KMS-11 (cell line): ENCODE data around the gene RASAL2.

Experiments used
- H2AFZ ChIP-seq: fragments of 200-600 bp; sonication (generic); 2 replicates; pipeline ENCODE4 v1.6.1; 2016; ENCODE audit warnings: antibody characterized with exemption, mixed run types, low read depth
- H3K27ac ChIP-seq: fragments of 200-600 bp; sonication (generic); 2 replicates; pipeline ENCODE4 v1.6.1; 2016; ENCODE audit warnings: mild to moderate bottlenecking, mixed run types
- H3K27me3 ChIP-seq: fragments of 200-600 bp; sonication (generic); 2 replicates; pipeline ENCODE4 v1.6.1; 2017; ENCODE audit warnings: mild to moderate bottlenecking, low read depth, mixed run types, moderate library complexity; ENCODE audit not compliant: insufficient read depth
- H3K36me3 ChIP-seq: fragments of 200-600 bp; sonication (generic); 2 replicates; pipeline ENCODE4 v1.6.1; 2017; ENCODE audit warnings: mild to moderate bottlenecking, mixed run types; ENCODE audit not compliant: insufficient read depth
- H3K4me1 ChIP-seq: fragments of 200-600 bp; sonication (generic); 2 replicates; pipeline ENCODE4 v1.6.1; 2016; ENCODE audit warnings: mild to moderate bottlenecking, low read depth, mixed run types; ENCODE audit not compliant: poor library complexity, severe bottlenecking
- H3K4me2 ChIP-seq: fragments of 200-600 bp; sonication (generic); 2 replicates; pipeline ENCODE4 v1.7.0; 2016; ENCODE audit warnings: mild to moderate bottlenecking, mixed run types
- H3K4me3 ChIP-seq: fragments of 200-600 bp; sonication (generic); IDR thresholded peaks from 2 replicates; pipeline ENCODE4 v1.6.1; 2017; ENCODE audit warnings: low read depth, low read length, mixed read lengths; ENCODE audit not compliant: insufficient read depth
- H3K79me2 ChIP-seq: fragments of 200-600 bp; sonication (generic); 2 replicates; pipeline ENCODE4 v1.6.1; 2016; ENCODE audit warnings: low read depth, mixed run types; ENCODE audit not compliant: insufficient read depth
- H3K9ac ChIP-seq: fragments of 200-600 bp; sonication (generic); 2 replicates; pipeline ENCODE4 v1.6.1; 2016; ENCODE audit warnings: mild to moderate bottlenecking, mixed run types
- H4K20me1 ChIP-seq: fragments of 200-600 bp; sonication (generic); 2 replicates; pipeline ENCODE4 v1.6.1; 2016; ENCODE audit warnings: mild to moderate bottlenecking, mixed run types; ENCODE audit not compliant: insufficient read depth
- TF ChIP-seq, protein P1 (sequence below): fragments of 200-600 bp; sonication (generic); conservative IDR thresholded peaks from 2 replicates; pipeline ENCODE4 v1.6.1; 2017; ENCODE audit warnings: low read depth, mild to moderate bottlenecking, antibody characterized with exemption, low read length, moderate library complexity, mixed read lengths

The RASAL2 gene

DNA sequence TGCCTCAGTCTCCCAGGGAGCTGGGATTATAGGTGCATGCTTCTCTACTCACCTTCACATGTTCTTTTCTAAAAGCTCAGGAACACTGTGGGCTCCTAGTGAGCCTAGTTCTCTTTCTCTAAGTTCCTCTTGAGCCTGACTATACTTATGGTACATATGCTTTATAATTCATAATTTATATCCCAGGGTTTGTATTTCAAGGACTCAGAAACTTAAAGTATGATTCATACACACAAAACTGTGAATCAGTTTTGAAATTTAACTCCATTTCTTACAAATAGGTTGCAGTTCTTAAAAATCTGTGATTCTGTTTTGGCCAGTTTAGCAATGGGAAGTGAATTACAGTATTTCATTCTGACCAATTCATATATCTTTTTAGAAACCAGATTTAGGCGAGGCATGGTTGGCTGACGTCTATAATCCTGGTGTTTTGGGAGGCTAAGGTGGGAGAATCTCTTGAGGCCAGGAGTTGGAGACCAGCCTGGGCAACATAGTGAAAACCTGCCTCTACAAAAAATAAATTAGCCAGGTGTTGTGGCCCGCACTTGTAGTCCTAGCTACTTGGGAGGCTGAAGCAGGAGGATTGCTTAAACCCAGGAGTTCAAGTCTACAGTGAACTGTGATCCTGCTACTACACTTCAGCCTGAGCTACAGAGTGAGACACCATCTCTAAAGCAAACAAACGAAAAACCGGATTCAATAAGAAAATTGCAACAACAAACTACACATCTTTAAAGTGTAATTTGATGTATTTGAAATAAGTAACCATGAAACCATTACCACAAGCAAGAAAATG lies 15.6 kb downstream of the RASAL2 start:
- no peak overlapping the region for H3K4me3 ChIP-seq
- H3K79me2 ChIP-seq: no peaks in the 10 kb centered on the region
- H3K4me2 ChIP-seq: no peak overlapping the region
- no peaks in the 10 kb centered on the region for H3K36me3 ChIP-seq
- no peak overlapping the region for H3K27ac ChIP-seq
- H4K20me1 ChIP-seq: no peaks in the 10 kb centered on the region
- no peaks in the 10 kb centered on the region for H3K27me3 ChIP-seq
- TF ChIP-seq, protein P1, sequence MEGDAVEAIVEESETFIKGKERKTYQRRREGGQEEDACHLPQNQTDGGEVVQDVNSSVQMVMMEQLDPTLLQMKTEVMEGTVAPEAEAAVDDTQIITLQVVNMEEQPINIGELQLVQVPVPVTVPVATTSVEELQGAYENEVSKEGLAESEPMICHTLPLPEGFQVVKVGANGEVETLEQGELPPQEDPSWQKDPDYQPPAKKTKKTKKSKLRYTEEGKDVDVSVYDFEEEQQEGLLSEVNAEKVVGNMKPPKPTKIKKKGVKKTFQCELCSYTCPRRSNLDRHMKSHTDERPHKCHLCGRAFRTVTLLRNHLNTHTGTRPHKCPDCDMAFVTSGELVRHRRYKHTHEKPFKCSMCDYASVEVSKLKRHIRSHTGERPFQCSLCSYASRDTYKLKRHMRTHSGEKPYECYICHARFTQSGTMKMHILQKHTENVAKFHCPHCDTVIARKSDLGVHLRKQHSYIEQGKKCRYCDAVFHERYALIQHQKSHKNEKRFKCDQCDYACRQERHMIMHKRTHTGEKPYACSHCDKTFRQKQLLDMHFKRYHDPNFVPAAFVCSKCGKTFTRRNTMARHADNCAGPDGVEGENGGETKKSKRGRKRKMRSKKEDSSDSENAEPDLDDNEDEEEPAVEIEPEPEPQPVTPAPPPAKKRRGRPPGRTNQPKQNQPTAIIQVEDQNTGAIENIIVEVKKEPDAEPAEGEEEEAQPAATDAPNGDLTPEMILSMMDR: no peak
- no peak overlapping the region for H3K9ac ChIP-seq
- H3K4me1 ChIP-seq: no peaks in the 10 kb centered on the region
- H2AFZ ChIP-seq: no peak overlapping the region

DNA sequence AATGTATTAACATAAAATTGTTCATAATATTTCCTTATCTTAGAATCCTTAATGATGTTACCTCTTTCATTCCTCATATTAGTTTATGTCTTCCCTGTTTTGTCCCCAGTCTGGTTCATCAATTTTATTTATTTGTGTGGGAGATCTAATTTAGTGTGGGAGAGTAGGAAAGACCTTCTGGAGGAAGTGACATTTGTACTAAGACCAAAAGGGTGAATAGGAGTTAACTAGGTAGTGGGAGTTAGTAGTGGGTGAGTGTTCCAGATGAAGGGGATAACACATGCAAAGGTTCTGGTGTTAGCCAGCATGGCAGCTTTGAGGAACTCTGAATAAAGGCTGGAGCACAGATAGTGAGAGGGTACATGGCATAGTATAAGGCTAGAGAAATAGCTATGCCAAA lies 21.4 kb downstream of the RASAL2 start:
- Histone ChIP-seq H3K4me3 (no peak overlapping the region), H3K79me2 (no peaks in the 10 kb centered on the region), H3K9ac (no peak overlapping the region)

DNA sequence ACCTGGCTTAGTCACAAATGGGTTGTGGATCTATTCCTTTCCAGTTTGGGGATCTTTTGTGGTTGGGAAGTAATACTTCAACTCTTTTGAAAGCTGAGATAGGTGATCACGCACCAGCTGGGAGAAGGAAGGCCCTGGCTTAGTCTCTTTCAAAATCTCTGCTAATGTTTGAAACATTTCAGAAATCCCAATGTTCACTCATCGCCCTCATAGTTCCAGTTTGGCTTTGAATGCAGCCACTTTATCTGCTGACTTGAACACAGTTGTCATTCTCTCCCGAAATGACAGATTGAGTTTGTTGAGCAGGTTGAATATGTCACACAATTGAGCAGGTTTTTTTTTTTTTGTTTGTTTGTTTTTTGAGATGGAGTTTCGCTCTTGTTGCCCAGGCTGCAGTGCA lies 24.6 kb downstream of the RASAL2 start:
- no peaks in the 10 kb centered on the region for H3K79me2 ChIP-seq
- no peak overlapping the region for H2AFZ ChIP-seq
- no peaks in the 10 kb centered on the region for H3K36me3 ChIP-seq

More for the DNA sequence above, 21.4 kb downstream of the RASAL2 start:
- H3K27ac ChIP-seq: no peak overlapping the region
- no peak overlapping the region for H3K4me2 ChIP-seq
- H4K20me1 ChIP-seq: no peaks in the 10 kb centered on the region
- no peaks in the 10 kb centered on the region for H3K27me3 ChIP-seq
- TF ChIP-seq, protein P1: no peak
- no peaks in the 10 kb centered on the region for H3K4me1 ChIP-seq
- no peaks in the 10 kb centered on the region for H3K36me3 ChIP-seq
- no peak overlapping the region for H2AFZ ChIP-seq

DNA sequence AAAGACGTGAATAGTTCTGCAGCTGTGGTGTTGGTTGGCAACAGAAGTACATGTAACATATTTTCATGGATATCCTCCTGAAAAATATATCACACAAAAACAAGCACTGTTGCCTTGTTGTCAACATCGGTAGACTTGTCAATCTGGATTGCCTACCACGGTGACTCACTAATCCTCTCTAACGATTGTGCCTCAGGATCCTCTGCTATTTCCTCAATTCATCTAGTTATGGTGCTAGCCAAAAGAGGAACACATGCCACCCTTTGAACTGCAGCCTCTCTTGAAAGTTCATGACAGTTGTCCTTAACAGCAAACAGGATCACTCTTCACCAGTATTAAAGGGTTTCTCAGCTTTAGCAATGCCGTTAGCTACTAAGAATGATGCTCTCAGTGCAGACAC lies 25.7 kb downstream of the RASAL2 start:
- Histone ChIP-seq H4K20me1 (no peaks in the 10 kb centered on the region), H3K9ac (no peak overlapping the region), H3K36me3 (no peaks in the 10 kb centered on the region), H3K4me1 (no peaks in the 10 kb centered on the region), H3K4me2 (no peak overlapping the region), H2AFZ (no peak overlapping the region), H3K79me2 (no peaks in the 10 kb centered on the region), H3K4me3 (no peak overlapping the region), H3K27me3 (no peaks in the 10 kb centered on the region), H3K27ac (no peak overlapping the region)
- TF ChIP-seq, protein P1: no peak

More for the DNA sequence above, 24.6 kb downstream of the RASAL2 start:
- TF ChIP-seq, protein P1: no peak
- H3K27ac ChIP-seq: no peak overlapping the region
- no peak overlapping the region for H3K4me2 ChIP-seq
- H3K27me3 ChIP-seq: no peaks in the 10 kb centered on the region
- H4K20me1 ChIP-seq: no peaks in the 10 kb centered on the region
- H3K4me3 ChIP-seq: no peak overlapping the region
- H3K9ac ChIP-seq: no peak overlapping the region
- no peaks in the 10 kb centered on the region for H3K4me1 ChIP-seq
